Measurements from ENCODE around the gene DDX11.
"Not testable (repeated sequence)": the region's sequence is repeated elsewhere in the genome, so short reads cannot be mapped to it uniquely, and the experiment has no call there.

The DDX11 gene

GRCh38 chr12:31073527-31074332, at the start of gene DDX11:
Gene DDX11 (plus strand): TSS chr12:31073860. CDS start chr12:31078394, 4,534 bp downstream.
- peak; percentile 84 for DNase-seq (ENCODE audit: low read depth)

GRCh38 chr12:31026202-31026601, 47.5 kb upstream of the DDX11 start:
- DNase-seq (ENCODE audit: low read depth), result no peak

- DNase-seq (ENCODE audit: low read depth), result not testable (repeated sequence)
Measured at GRCh38 chr12:31027006-31027405, 46.7 kb upstream of the DDX11 start.

GRCh38 chr12:31029468-31029867, 44.2 kb upstream of the DDX11 start:
- no peak for DNase-seq (ENCODE audit: low read depth)

- DNase-seq (ENCODE audit: low read depth), result no peak
Measured at GRCh38 chr12:31029916-31030562, 43.6 kb upstream of the DDX11 start.

- no peak for DNase-seq (ENCODE audit: low read depth)
Measured at GRCh38 chr12:31031951-31032335, 41.7 kb upstream of the DDX11 start.

GRCh38 chr12:31033146-31033545, 40.5 kb upstream of the DDX11 start:
- DNase-seq (ENCODE audit: low read depth), result no peak

GRCh38 chr12:31033681-31034080, 40.0 kb upstream of the DDX11 start:
- no peak for DNase-seq (ENCODE audit: low read depth)

- DNase-seq (ENCODE audit: low read depth), result no peak
Measured at GRCh38 chr12:31034372-31034771, 39.3 kb upstream of the DDX11 start.

GRCh38 chr12:31035226-31035625, 38.4 kb upstream of the DDX11 start:
- no peak for DNase-seq (ENCODE audit: low read depth)

- no peak for DNase-seq (ENCODE audit: low read depth)
Measured at GRCh38 chr12:31035967-31036665, 37.5 kb upstream of the DDX11 start.

- DNase-seq (ENCODE audit: low read depth), result no peak
Measured at GRCh38 chr12:31037028-31037427, 36.6 kb upstream of the DDX11 start.

GRCh38 chr12:31037931-31038330, 35.7 kb upstream of the DDX11 start:
- no peak for DNase-seq (ENCODE audit: low read depth)

GRCh38 chr12:31041033-31041564, 32.6 kb upstream of the DDX11 start:
- no peak for DNase-seq (ENCODE audit: low read depth)

- DNase-seq (ENCODE audit: low read depth), result not testable (repeated sequence)
Measured at GRCh38 chr12:31050143-31050542, 23.5 kb upstream of the DDX11 start.

- DNase-seq (ENCODE audit: low read depth), result not testable (repeated sequence)
Measured at GRCh38 chr12:31050548-31050947, 23.1 kb upstream of the DDX11 start.

- not testable (repeated sequence) for DNase-seq (ENCODE audit: low read depth)
Measured at GRCh38 chr12:31051692-31052091, 22.0 kb upstream of the DDX11 start.

- DNase-seq (ENCODE audit: low read depth), result not testable (repeated sequence)
Measured at GRCh38 chr12:31052121-31052520, 21.5 kb upstream of the DDX11 start.

GRCh38 chr12:31052666-31053439, 20.8 kb upstream of the DDX11 start:
- peak; percentile 22 for DNase-seq (ENCODE audit: low read depth)

GRCh38 chr12:31053944-31054343, 19.7 kb upstream of the DDX11 start:
- DNase-seq (ENCODE audit: low read depth), result not testable (repeated sequence)

GRCh38 chr12:31057671-31058070, 16.0 kb upstream of the DDX11 start:
- no peak for DNase-seq (ENCODE audit: low read depth)

- DNase-seq (ENCODE audit: low read depth), result not testable (repeated sequence)
Measured at GRCh38 chr12:31066196-31066595, 7.5 kb upstream of the DDX11 start.
